Upper lobe of left lung (tissue), 6 donors: ENCODE measurements around the gene KCNN4. TPM values are rescaled to one million over a fixed set of nuclear protein-coding genes. Genes with fewer than 3 reads are reported as not detected.

ENCODE experiments used
- ATAC-seq, 2 donors: fragments of 200-7000 bp; cut with Tn5 transposase; one replicate each; pipeline ENCODE4 v1.9.1; 2022; ENCODE audit warnings: mild to moderate bottlenecking in 2 of 2, moderate library complexity in 2 of 2; ENCODE audit not compliant: low FRiP score in 2 of 2
- DNase-seq, 2 donors: peaks; one replicate each; pipeline ENCODE4 v3.0.0-alpha.2; 2019 to 2020
- H3K27ac ChIP-seq, 4 donors: fragments of 200-600 bp; sonication (generic); one replicate each; pipeline ENCODE4 v1.5.1; 2016 to 2019
- H3K27me3 ChIP-seq, 4 donors: fragments of 200-600 bp; sonication (generic); one replicate each; pipeline ENCODE4 v1.5.1; 2017 to 2019
- H3K36me3 ChIP-seq, 4 donors: fragments of 200-600 bp; sonication (generic); one replicate each; pipeline ENCODE4 v1.5.1; 2016 to 2019
- H3K4me1 ChIP-seq, 4 donors: fragments of 200-600 bp; sonication (generic); one replicate each; pipeline ENCODE4 v1.5.1; 2018 to 2019
- H3K4me3 ChIP-seq, 4 donors: fragments of 200-600 bp; sonication (generic); one replicate each; pipeline ENCODE4 v1.5.1; 2017 to 2019; ENCODE audit warnings: mild to moderate bottlenecking in 2 of 4, moderate library complexity in 1 of 4
- H3K9me3 ChIP-seq, 4 donors: fragments of 200-600 bp; sonication (generic); one replicate each; pipeline ENCODE4 v1.5.1; 2018 to 2019
- CTCF ChIP-seq, 6 experiments: fragments of 450-650 bp in 4 of 6; fragments of 200-600 bp in 2 of 6; sonication (generic) in 2 of 6; IDR thresholded peaks; one replicate each; pipeline ENCODE4 v1.5.1; 2016 to 2019; ENCODE audit warnings: antibody characterized with exemption in 6 of 6
- EP300 ChIP-seq, 4 donors: sonication (generic); formaldehyde crosslinking; IDR thresholded peaks; one replicate each; pipeline ENCODE4 v1.5.1; 2017; ENCODE audit warnings: antibody characterized with exemption in 4 of 4, control low read depth in 2 of 4
- POLR2A ChIP-seq, 4 donors: fragments of 450-650 bp; IDR thresholded peaks; one replicate each; pipeline ENCODE4 v1.5.1; 2016 to 2017; ENCODE audit warnings: antibody characterized with exemption in 4 of 4, mild to moderate bottlenecking in 2 of 4
- POLR2AphosphoS5 ChIP-seq, 2 donors: sonication (generic); formaldehyde crosslinking; IDR thresholded peaks; one replicate each; pipeline ENCODE4 v1.5.1; 2017; ENCODE audit warnings: antibody characterized with exemption in 2 of 2
- WGBS, 2 donors: methylation state at CpG; one replicate each; pipeline ENCODE4 v1.1.5; 2017 to 2018; 5-methylcytosine and 5-hydroxymethylcytosine counted together
- total RNA-seq, 6 donors: library from RNA; depleted of rRNA in 4 of 6; stranded (reverse); fragments of >200 nt in 4 of 6; gene quantifications; one replicate each; pipeline versions ENCODE4 v1.1.0 to v1.2.1, GENCODE V29; 2016 to 2021
- donor health status: DM: no; HTN: no; CAD: no; lungs with moderate emphysema.
- donor health status: DM: no; HTN: yes; CAD: no; lungs with severe emphysema.

KCNN4 gene
- total RNA-seq, 6 donors from 2014 or later: 4.7 to 43.0 (median 10.4) TPM

- DNase-seq (no peak), ATAC-seq (no peak)
- WGBS, 2 donors: 73% methylated on average over 5 of the region's 5 CpGs
- Histone ChIP-seq H3K9me3 (no peaks in the 10 kb centered on the region), H3K27ac (peak overlapping the region in 1 of 4 donors; percentile 40), H3K27me3 (no peaks in the 10 kb centered on the region), H3K4me3 (no peak overlapping the region), H3K4me1 (peaks cover 24 to 43% (median 32%) of the 10 kb centered on the region in 4 donors), H3K36me3 (no peaks in the 10 kb centered on the region)
- no peak for TF ChIP-seq EP300 (IDR thresholded peaks at IDR 0.05)
- TF ChIP-seq POLR2A (IDR thresholded peaks at IDR 0.05): no peak
- TF ChIP-seq CTCF (IDR thresholded peaks at IDR 0.05): no peak
- no peak for TF ChIP-seq POLR2AphosphoS5 (IDR thresholded peaks at IDR 0.05)
Observed at GRCh38 chr19:43773725-43774102, 7.1 kb downstream of the KCNN4 start.

- ATAC-seq (no peak), DNase-seq (no peak)
- Histone ChIP-seq H3K4me1 (peaks cover 9 to 33% (median 23%) of the 10 kb centered on the region in 4 donors), H3K27ac (peak overlapping the region in 1 of 4 donors; percentile 70), H3K4me3 (no peak overlapping the region), H3K9me3 (no peaks in the 10 kb centered on the region), H3K36me3 (no peaks in the 10 kb centered on the region), H3K27me3 (no peaks in the 10 kb centered on the region)
- no peak for TF ChIP-seq EP300 (IDR thresholded peaks at IDR 0.05)
- no peak for TF ChIP-seq POLR2A (IDR thresholded peaks at IDR 0.05)
- no peak for TF ChIP-seq CTCF (IDR thresholded peaks at IDR 0.05)
- TF ChIP-seq POLR2AphosphoS5 (IDR thresholded peaks at IDR 0.05): no peak
- 86 to 88% methylated on average over 2 to 14 of the region's 14 CpGs for WGBS, 2 donors
Observed at GRCh38 chr19:43769256-43769655, 11.5 kb downstream of the KCNN4 start.

- no peaks in the 10 kb centered on the region for H3K36me3 ChIP-seq
- no peak overlapping the region for H3K4me3 ChIP-seq
- H3K27me3 ChIP-seq: no peaks in the 10 kb centered on the region
- peaks cover 5 to 26% (median 20%) of the 10 kb centered on the region in 4 donors for H3K4me1 ChIP-seq
- 65 to 66% methylated on average over 15 of the region's 15 CpGs for WGBS, 2 donors
- ATAC-seq (peak in 1 of 2 donors; percentile 42), DNase-seq (peak in 1 of 2 donors; percentile 82)
- H3K27ac ChIP-seq: peak overlapping the region in 2 of 4 donors; percentile 69 to 70
- no peaks in the 10 kb centered on the region for H3K9me3 ChIP-seq
- no peak for TF ChIP-seq POLR2A (IDR thresholded peaks at IDR 0.05)
Observed at GRCh38 chr19:43768273-43769050, 12.3 kb downstream of the KCNN4 start.

GRCh38 chr19:43767818-43768217, 13.0 kb downstream of the KCNN4 start:
- no peak for DNase-seq
- peak overlapping the region in 1 of 4 donors; percentile 70 for H3K27ac ChIP-seq
- TF ChIP-seq EP300 (IDR thresholded peaks at IDR 0.05) (no peak), POLR2AphosphoS5 (IDR thresholded peaks at IDR 0.05) (no peak), POLR2A (IDR thresholded peaks at IDR 0.05) (no peak), CTCF (IDR thresholded peaks at IDR 0.05) (no peak)
- H3K4me3 ChIP-seq: no peak overlapping the region
- H3K36me3 ChIP-seq: no peaks in the 10 kb centered on the region
- ATAC-seq: no peak
- H3K27me3 ChIP-seq: no peaks in the 10 kb centered on the region
- peaks cover 5 to 26% (median 20%) of the 10 kb centered on the region in 4 donors for H3K4me1 ChIP-seq
- no peaks in the 10 kb centered on the region for H3K9me3 ChIP-seq
- WGBS, 2 donors: 71 to 100% methylated on average over 1 of the region's 1 CpG

GRCh38 chr19:43767316-43767715, 13.5 kb downstream of the KCNN4 start:
- no peak for ATAC-seq
- peaks cover 5 to 26% (median 20%) of the 10 kb centered on the region in 4 donors for H3K4me1 ChIP-seq
- no peaks in the 10 kb centered on the region for H3K36me3 ChIP-seq
- TF ChIP-seq POLR2AphosphoS5 (IDR thresholded peaks at IDR 0.05) (no peak), EP300 (IDR thresholded peaks at IDR 0.05) (no peak), POLR2A (IDR thresholded peaks at IDR 0.05) (no peak), CTCF (IDR thresholded peaks at IDR 0.05) (no peak)
- H3K4me3 ChIP-seq: no peak overlapping the region
- no peaks in the 10 kb centered on the region for H3K27me3 ChIP-seq
- no peak for DNase-seq
- no peaks in the 10 kb centered on the region for H3K9me3 ChIP-seq
- WGBS, 2 donors: 82% methylated on average over 6 to 7 of the region's 7 CpGs
- H3K27ac ChIP-seq: peak overlapping the region in 1 of 4 donors; percentile 70
